Endothelial cell (in vitro differentiated cells): Measurements from ENCODE around the gene FRS3. TPM values are rescaled to one million over a fixed set of nuclear protein-coding genes. Genes with fewer than 3 reads are reported as not detected.

Source experiments
- DNase-seq: peaks from one replicate; pipeline ENCODE4 v3.0.0; 2021; ENCODE audit warnings: low spot score
- H3K27ac Mint-ChIP-seq: one replicate; pipeline ENCODE4 v1.8.0; 2021; ENCODE audit warnings: mixed read lengths, inconsistent platforms; ENCODE audit not compliant: unreplicated experiment
- H3K27me3 Mint-ChIP-seq: one replicate; pipeline ENCODE4 v1.8.0; 2021; ENCODE audit warnings: mild to moderate bottlenecking, moderate library complexity, mixed read lengths, inconsistent platforms; ENCODE audit not compliant: unreplicated experiment
- H3K36me3 Mint-ChIP-seq: one replicate; pipeline ENCODE4 v1.8.0; 2021; ENCODE audit warnings: mild to moderate bottlenecking, low read depth, mixed read lengths, inconsistent platforms; ENCODE audit not compliant: unreplicated experiment
- H3K4me1 Mint-ChIP-seq: one replicate; pipeline ENCODE4 v1.8.0; 2021; ENCODE audit warnings: mild to moderate bottlenecking, mixed read lengths, inconsistent platforms; ENCODE audit not compliant: unreplicated experiment
- H3K4me3 Mint-ChIP-seq: one replicate; pipeline ENCODE4 v1.8.0; 2021; ENCODE audit warnings: mild to moderate bottlenecking, mixed read lengths, inconsistent platforms; ENCODE audit not compliant: unreplicated experiment
- H3K9me3 Mint-ChIP-seq: one replicate; pipeline ENCODE4 v1.8.0; 2021; ENCODE audit warnings: mixed read lengths, inconsistent platforms; ENCODE audit not compliant: unreplicated experiment
- CTCF ChIP-seq: fragments of 200-600 bp; sonication (generic); IDR thresholded peaks from one replicate; pipeline ENCODE4 v1.5.0; 2021; ENCODE audit warnings: antibody characterized with exemption; ENCODE audit not compliant: unreplicated experiment
- long read RNA-seq: library from polyadenylated mRNA; unstranded; transcript quantifications from one replicate; pipeline ENCODE4 v2.0.0, GENCODE V29; 2020; ENCODE audit not compliant: unreplicated experiment
- total RNA-seq: library from RNA; stranded (reverse); fragmentation: NEBNext Ultra II Directional; extraction: Animal tissue kit (Norgen Biotek cat#: 25700); gene quantifications from one replicate; pipeline ENCODE4 v1.2.1, GENCODE V29; 2021; ENCODE audit not compliant: unreplicated experiment

Gene FRS3
- total RNA-seq = 8.8 TPM
- long read RNA-seq = 0 reads

GRCh38 chr6:41779788-41780550 is at the start of gene FRS3:
TSS of gene FRS3 (minus strand) at chr6:41779900. CDS start at chr6:41776987, 2,913 bp downstream.
- H3K4me1 Mint-ChIP-seq = peaks cover 39% of the 10 kb centered on the region
- peak within 1 kb of the TSS; percentile 86 for H3K27ac Mint-ChIP-seq
- peak; percentile 91 for TF ChIP-seq CTCF
- peaks cover 5% of the 10 kb centered on the region for H3K27me3 Mint-ChIP-seq
- H3K9me3 Mint-ChIP-seq = no peaks in the 10 kb centered on the region
- peak within 1 kb of the TSS; percentile 97 for H3K4me3 Mint-ChIP-seq
- peaks cover 21% of the 10 kb centered on the region for H3K36me3 Mint-ChIP-seq
- DNase-seq = peak; percentile 100

GRCh38 chr6:41826343-41827022 is 46.8 kb upstream of the FRS3 start:
- Mint-ChIP-seq H3K9me3 (no peaks in the 10 kb centered on the region), H3K36me3 (no peaks in the 10 kb centered on the region), H3K27ac (no peak overlapping the region), H3K27me3 (no peaks in the 10 kb centered on the region), H3K4me3 (no peak overlapping the region), H3K4me1 (peaks cover 4% of the 10 kb centered on the region)
- no peak for TF ChIP-seq CTCF
- no peak for DNase-seq

GRCh38 chr6:41824571-41825569 is 45.2 kb upstream of the FRS3 start:
- Mint-ChIP-seq H3K9me3 (no peaks in the 10 kb centered on the region), H3K27me3 (no peaks in the 10 kb centered on the region), H3K4me3 (no peak overlapping the region), H3K4me1 (peaks cover 4% of the 10 kb centered on the region), H3K27ac (no peak overlapping the region), H3K36me3 (no peaks in the 10 kb centered on the region)
- no peak for DNase-seq
- TF ChIP-seq CTCF = no peak

- peaks cover 4% of the 10 kb centered on the region for H3K4me1 Mint-ChIP-seq
These were observed 43.5 kb upstream of the FRS3 start for GRCh38 chr6:41823178-41823577.

More at GRCh38 chr6:41823178-41823577, 43.5 kb upstream of the FRS3 start:
- no peaks in the 10 kb centered on the region for H3K9me3 Mint-ChIP-seq
- H3K27ac Mint-ChIP-seq = no peak overlapping the region
- H3K36me3 Mint-ChIP-seq = no peaks in the 10 kb centered on the region
- TF ChIP-seq CTCF = no peak
- no peaks in the 10 kb centered on the region for H3K27me3 Mint-ChIP-seq
- no peak for DNase-seq
- H3K4me3 Mint-ChIP-seq = no peak overlapping the region
